Transverse colon (tissue), 4 donors: ENCODE data around the gene CMKLR1.

Experiments
- POLR2A ChIP-seq: fragments of 450-650 bp; IDR thresholded peaks from one replicate; pipeline ENCODE4 v1.6.1; 2016; ENCODE audit warnings: antibody characterized with exemption, mild to moderate bottlenecking, moderate library complexity
- POLR2AphosphoS5 ChIP-seq, 3 donors: sonication (generic); formaldehyde crosslinking; IDR thresholded peaks; one replicate each; pipeline ENCODE4 v1.6.1; 2016; ENCODE audit warnings: antibody characterized with exemption in 3 of 3
- TF ChIP-seq, protein P1 (sequence below), 5 experiments: fragments of 200-600 bp in 3 of 5; fragments of 450-650 bp in 2 of 5; sonication (generic) in 3 of 5; IDR thresholded peaks; 1 replicate in 2 of 5; 2 replicates in 3 of 5; pipeline ENCODE4 v1.5.1; 2016 to 2017; ENCODE audit warnings: antibody characterized with exemption in 5 of 5, inconsistent platforms in 3 of 5, mild to moderate bottlenecking in 2 of 5, moderate library complexity in 1 of 5

DNA sequence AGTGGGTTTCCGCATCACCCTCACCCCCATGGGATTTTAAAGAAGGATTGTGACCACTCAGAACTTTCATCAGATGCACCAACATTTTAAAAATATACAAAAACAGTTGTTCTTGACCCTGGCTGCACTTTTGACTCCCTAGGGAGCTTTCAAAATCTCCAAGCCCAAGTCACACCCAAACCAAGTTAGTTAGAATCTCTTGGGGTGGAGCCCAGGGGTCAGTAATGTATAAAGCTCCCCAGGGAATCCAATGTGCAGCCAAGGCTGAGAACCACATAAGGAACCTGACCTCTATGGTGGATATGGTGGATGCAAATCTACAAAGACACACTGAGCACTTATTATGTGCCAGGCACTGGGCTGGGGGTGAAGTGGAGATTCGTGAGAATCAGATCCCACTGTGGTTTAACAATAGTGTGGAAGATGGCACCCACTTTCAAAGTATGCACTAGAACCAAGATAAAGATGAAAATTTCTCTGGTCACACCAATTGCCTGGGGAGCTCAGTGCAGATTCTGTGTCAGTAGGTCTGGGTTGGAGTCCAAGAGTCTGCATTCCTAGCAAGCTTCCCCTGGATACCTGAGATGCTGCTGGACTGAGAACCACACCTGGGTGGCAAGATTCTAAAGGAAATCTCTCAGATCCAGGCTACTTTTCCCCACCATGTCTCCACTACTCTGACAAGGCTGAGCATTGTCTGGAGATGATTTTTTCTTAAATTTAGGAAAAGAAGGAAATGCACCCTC, 18.9 kb upstream of the CMKLR1 start:
- TF ChIP-seq, protein P1, sequence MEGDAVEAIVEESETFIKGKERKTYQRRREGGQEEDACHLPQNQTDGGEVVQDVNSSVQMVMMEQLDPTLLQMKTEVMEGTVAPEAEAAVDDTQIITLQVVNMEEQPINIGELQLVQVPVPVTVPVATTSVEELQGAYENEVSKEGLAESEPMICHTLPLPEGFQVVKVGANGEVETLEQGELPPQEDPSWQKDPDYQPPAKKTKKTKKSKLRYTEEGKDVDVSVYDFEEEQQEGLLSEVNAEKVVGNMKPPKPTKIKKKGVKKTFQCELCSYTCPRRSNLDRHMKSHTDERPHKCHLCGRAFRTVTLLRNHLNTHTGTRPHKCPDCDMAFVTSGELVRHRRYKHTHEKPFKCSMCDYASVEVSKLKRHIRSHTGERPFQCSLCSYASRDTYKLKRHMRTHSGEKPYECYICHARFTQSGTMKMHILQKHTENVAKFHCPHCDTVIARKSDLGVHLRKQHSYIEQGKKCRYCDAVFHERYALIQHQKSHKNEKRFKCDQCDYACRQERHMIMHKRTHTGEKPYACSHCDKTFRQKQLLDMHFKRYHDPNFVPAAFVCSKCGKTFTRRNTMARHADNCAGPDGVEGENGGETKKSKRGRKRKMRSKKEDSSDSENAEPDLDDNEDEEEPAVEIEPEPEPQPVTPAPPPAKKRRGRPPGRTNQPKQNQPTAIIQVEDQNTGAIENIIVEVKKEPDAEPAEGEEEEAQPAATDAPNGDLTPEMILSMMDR (IDR thresholded peaks at IDR 0.05) = no peak
- TF ChIP-seq POLR2AphosphoS5 (IDR thresholded peaks at IDR 0.05) (no peak), POLR2A (no peak)
